DND-41 (cell line): ENCODE data around the gene ZNF146.

ENCODE experiments used
- ATAC-seq: fragments of 200-7000 bp; cut with Tn5 transposase; 3 replicates; pipeline ENCODE4 v1.9.1; 2021; ENCODE audit warnings: low read depth; ENCODE audit not compliant: insufficient read depth
- DNase-seq: peaks from one replicate; pipeline ENCODE4 v3.0.0-alpha.2; 2020
- H2AFZ ChIP-seq: 2 replicates; pipeline ENCODE4 v1.6.0; 2012; ENCODE audit warnings: low read depth, low read length
- H3K27ac ChIP-seq: 2 replicates; pipeline ENCODE4 v1.5.1; 2012; ENCODE audit warnings: low read length, inconsistent platforms
- H3K27me3 ChIP-seq: fragments of 200-600 bp; sonication (generic); 2 replicates; pipeline ENCODE4 v1.6.0; 2012; ENCODE audit warnings: low read length, mild to moderate bottlenecking, inconsistent platforms; ENCODE audit not compliant: insufficient read depth, poor library complexity
- H3K36me3 ChIP-seq: 2 replicates; pipeline ENCODE4 v1.5.1; 2012; ENCODE audit warnings: low read length, inconsistent platforms; ENCODE audit not compliant: insufficient read depth
- H3K4me1 ChIP-seq: 2 replicates; pipeline ENCODE4 v1.5.1; 2012; ENCODE audit warnings: mild to moderate bottlenecking, low read length; ENCODE audit not compliant: insufficient read depth
- H3K4me2 ChIP-seq: 2 replicates; pipeline ENCODE4 v1.6.0; 2012; ENCODE audit warnings: mild to moderate bottlenecking, moderate library complexity, low read length, inconsistent platforms; ENCODE audit not compliant: insufficient read depth
- H3K4me3 ChIP-seq, 2 experiments: fragments of 200-600 bp in 1 of 2; shearing (Covaris generic) in 1 of 2; 2 replicates each; pipeline ENCODE4 v1.5.1; 2012 to 2016; ENCODE audit warnings: inconsistent platforms in 2 of 2, low read length in 2 of 2, mild to moderate bottlenecking in 2 of 2, low read depth in 1 of 2, moderate library complexity in 1 of 2
- H3K79me2 ChIP-seq: 2 replicates; pipeline ENCODE4 v1.6.0; 2012; ENCODE audit warnings: low read length, inconsistent platforms; ENCODE audit not compliant: insufficient read depth
- H3K9ac ChIP-seq: 2 replicates; pipeline ENCODE4 v1.6.0; 2012; ENCODE audit warnings: low read depth, mild to moderate bottlenecking, inconsistent platforms, low read length, moderate library complexity
- H3K9me3 ChIP-seq: 2 replicates; pipeline ENCODE4 v1.5.1; 2012; ENCODE audit warnings: low read length, moderate library complexity, mild to moderate bottlenecking, inconsistent platforms; ENCODE audit not compliant: insufficient read depth, severe bottlenecking
- H4K20me1 ChIP-seq: 2 replicates; pipeline ENCODE4 v1.6.0; 2012; ENCODE audit warnings: low read length; ENCODE audit not compliant: insufficient read depth
- EZH2 ChIP-seq: IDR thresholded peaks from 3 replicates; pipeline ENCODE4 v1.6.1; 2012; ENCODE audit warnings: borderline replicate concordance, low read depth, mild to moderate bottlenecking, moderate library complexity, low read length, inconsistent platforms; ENCODE audit not compliant: severe bottlenecking
- TF ChIP-seq, protein P1 (sequence below): IDR thresholded peaks from 2 replicates; pipeline ENCODE4 v1.5.1; 2012; ENCODE audit warnings: borderline replicate concordance, low read length, moderate library complexity, mild to moderate bottlenecking; ENCODE audit not compliant: poor library complexity, severe bottlenecking; ENCODE audit errors: extremely low read depth

The ZNF146 gene

GRCh38 chr19:36207605-36208252 is 7.2 kb upstream of the ZNF146 start:
- Histone ChIP-seq H3K4me2 (no peak overlapping the region), H3K36me3 (no peaks in the 10 kb centered on the region), H3K79me2 (0 out of 2 replicates have a peak, but pooled peaks cover 8% of the 10 kb centered on the region), H3K27me3 (no peaks in the 10 kb centered on the region), H4K20me1 (no peaks in the 10 kb centered on the region), H2AFZ (no peak overlapping the region), H3K4me1 (no peaks in the 10 kb centered on the region), H3K9me3 (no peaks in the 10 kb centered on the region), H3K27ac (no peak overlapping the region), H3K9ac (no peak overlapping the region; the same call in 1 of the 2 replicates), H3K4me3 (no peak overlapping the region)
- DNase-seq (no peak), ATAC-seq (no peak)
- TF ChIP-seq, protein P1, sequence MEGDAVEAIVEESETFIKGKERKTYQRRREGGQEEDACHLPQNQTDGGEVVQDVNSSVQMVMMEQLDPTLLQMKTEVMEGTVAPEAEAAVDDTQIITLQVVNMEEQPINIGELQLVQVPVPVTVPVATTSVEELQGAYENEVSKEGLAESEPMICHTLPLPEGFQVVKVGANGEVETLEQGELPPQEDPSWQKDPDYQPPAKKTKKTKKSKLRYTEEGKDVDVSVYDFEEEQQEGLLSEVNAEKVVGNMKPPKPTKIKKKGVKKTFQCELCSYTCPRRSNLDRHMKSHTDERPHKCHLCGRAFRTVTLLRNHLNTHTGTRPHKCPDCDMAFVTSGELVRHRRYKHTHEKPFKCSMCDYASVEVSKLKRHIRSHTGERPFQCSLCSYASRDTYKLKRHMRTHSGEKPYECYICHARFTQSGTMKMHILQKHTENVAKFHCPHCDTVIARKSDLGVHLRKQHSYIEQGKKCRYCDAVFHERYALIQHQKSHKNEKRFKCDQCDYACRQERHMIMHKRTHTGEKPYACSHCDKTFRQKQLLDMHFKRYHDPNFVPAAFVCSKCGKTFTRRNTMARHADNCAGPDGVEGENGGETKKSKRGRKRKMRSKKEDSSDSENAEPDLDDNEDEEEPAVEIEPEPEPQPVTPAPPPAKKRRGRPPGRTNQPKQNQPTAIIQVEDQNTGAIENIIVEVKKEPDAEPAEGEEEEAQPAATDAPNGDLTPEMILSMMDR, result no peak
- no peak for TF ChIP-seq EZH2

GRCh38 chr19:36209372-36209771 is 5.5 kb upstream of the ZNF146 start:
- Histone ChIP-seq H3K9ac (no peak overlapping the region), H3K4me1 (peaks cover 15% of the 10 kb centered on the region), H3K79me2 (peaks cover 19% of the 10 kb centered on the region), H4K20me1 (no peaks in the 10 kb centered on the region), H2AFZ (no peak overlapping the region), H3K9me3 (no peaks in the 10 kb centered on the region), H3K27ac (no peak overlapping the region), H3K36me3 (no peaks in the 10 kb centered on the region), H3K27me3 (no peaks in the 10 kb centered on the region), H3K4me2 (no peak overlapping the region), H3K4me3 (no peak overlapping the region)
- no peak for ATAC-seq
- DNase-seq, result no peak
- no peak for TF ChIP-seq EZH2
- TF ChIP-seq, protein P1, result no peak

DNA sequence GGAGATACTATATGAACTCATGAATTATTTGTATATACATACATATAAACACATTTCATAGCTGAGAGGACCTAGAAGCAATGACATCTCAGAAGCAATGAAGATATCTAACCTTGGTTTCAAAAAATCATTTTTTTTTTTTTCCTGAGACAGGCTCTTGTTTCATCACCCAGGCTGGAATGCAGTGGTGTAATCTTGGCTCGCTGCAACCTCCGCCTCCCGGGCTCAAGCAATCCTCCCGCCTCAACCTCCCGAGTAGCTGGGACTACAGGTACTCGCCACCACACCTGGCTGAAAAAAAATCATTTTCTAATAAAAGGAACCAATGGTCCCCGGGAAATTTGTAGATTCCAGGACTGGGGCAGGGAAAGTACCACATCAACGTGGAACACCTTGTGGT is 4.4 kb upstream of the ZNF146 start:
- no peak overlapping the region for H3K4me3 ChIP-seq
- H3K4me1 ChIP-seq, result peaks cover 15% of the 10 kb centered on the region
- no peaks in the 10 kb centered on the region for H3K27me3 ChIP-seq
- peaks cover under 1% of the 10 kb centered on the region for H3K9me3 ChIP-seq
- no peak overlapping the region for H3K9ac ChIP-seq
- H3K36me3 ChIP-seq, result no peaks in the 10 kb centered on the region; the same call in 1 of the 2 replicates
- H3K79me2 ChIP-seq, result peaks cover 25% of the 10 kb centered on the region
- no peak overlapping the region for H3K27ac ChIP-seq
- H3K4me2 ChIP-seq, result no peak overlapping the region
- H2AFZ ChIP-seq, result no peak overlapping the region
- ATAC-seq (no peak), DNase-seq (no peak)
- no peaks in the 10 kb centered on the region for H4K20me1 ChIP-seq
- no peak for TF ChIP-seq EZH2
- TF ChIP-seq, protein P1, result no peak

DNA sequence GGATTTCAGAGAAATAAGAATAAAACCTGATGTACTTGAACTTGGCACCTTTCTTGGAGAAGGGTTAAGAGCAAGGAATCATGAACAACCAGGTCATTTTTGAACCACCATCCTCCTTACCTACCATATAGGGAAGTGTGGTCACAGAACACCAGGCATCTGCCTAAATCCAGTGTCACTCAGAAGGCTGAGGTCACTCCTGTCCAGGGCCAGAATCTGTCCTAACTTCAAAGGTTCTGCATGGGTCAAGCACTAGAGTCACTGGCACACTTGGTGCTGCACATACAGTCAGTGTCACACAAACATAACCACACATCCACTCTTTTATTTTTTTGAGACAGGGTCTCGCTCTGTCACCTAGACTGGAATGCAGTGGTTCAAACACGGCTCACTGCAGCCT is 2.0 kb upstream of the ZNF146 start:
- Histone ChIP-seq H3K4me1 (peaks cover 38% of the 10 kb centered on the region), H4K20me1 (peaks cover 13% of the 10 kb centered on the region; the same call in 1 of the 2 replicates), H2AFZ (no peak overlapping the region), H3K79me2 (peaks cover 49% of the 10 kb centered on the region), H3K27me3 (no peaks in the 10 kb centered on the region), H3K9ac (no peak overlapping the region), H3K27ac (no peak overlapping the region), H3K4me3 (no peak overlapping the region), H3K9me3 (peaks cover 2% of the 10 kb centered on the region), H3K4me2 (no peak overlapping the region), H3K36me3 (peaks cover 10% of the 10 kb centered on the region)
- ATAC-seq (no peak), DNase-seq (no peak)
- TF ChIP-seq, protein P1, result no peak
- TF ChIP-seq EZH2, result no peak
